DOHH2 (cell line): Measurements from ENCODE around the gene HTR3A.
"Not testable (repeated sequence)": the region's sequence is repeated elsewhere in the genome, so short reads cannot be mapped to it uniquely, and the experiment has no call there.

Experiments used
- EZH2phosphoT487 ChIP-seq: fragments of 200-600 bp; sonication (generic); IDR thresholded peaks from 2 replicates; pipeline ENCODE4 v1.6.1; 2017; ENCODE audit warnings: borderline replicate concordance, mild to moderate bottlenecking, antibody characterized with exemption, low read length, moderate library complexity, mixed read lengths
- TF ChIP-seq, protein P1 (sequence below): fragments of 200-600 bp; sonication (generic); IDR thresholded peaks from one replicate; pipeline ENCODE4 v1.5.1; 2014; ENCODE audit warnings: antibody characterized with exemption, mild to moderate bottlenecking, low read depth, low read length; ENCODE audit not compliant: poor library complexity, severe bottlenecking

GRCh38 chr11:113946162-113946561, 28.7 kb upstream of the HTR3A start:
- TF ChIP-seq, protein P1, sequence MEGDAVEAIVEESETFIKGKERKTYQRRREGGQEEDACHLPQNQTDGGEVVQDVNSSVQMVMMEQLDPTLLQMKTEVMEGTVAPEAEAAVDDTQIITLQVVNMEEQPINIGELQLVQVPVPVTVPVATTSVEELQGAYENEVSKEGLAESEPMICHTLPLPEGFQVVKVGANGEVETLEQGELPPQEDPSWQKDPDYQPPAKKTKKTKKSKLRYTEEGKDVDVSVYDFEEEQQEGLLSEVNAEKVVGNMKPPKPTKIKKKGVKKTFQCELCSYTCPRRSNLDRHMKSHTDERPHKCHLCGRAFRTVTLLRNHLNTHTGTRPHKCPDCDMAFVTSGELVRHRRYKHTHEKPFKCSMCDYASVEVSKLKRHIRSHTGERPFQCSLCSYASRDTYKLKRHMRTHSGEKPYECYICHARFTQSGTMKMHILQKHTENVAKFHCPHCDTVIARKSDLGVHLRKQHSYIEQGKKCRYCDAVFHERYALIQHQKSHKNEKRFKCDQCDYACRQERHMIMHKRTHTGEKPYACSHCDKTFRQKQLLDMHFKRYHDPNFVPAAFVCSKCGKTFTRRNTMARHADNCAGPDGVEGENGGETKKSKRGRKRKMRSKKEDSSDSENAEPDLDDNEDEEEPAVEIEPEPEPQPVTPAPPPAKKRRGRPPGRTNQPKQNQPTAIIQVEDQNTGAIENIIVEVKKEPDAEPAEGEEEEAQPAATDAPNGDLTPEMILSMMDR: not testable (repeated sequence)
- TF ChIP-seq EZH2phosphoT487: not testable (repeated sequence)
